HepG2 (cell line): Measurements from ENCODE around the gene RAD18. TPM values are rescaled to one million over a fixed set of nuclear protein-coding genes. Genes with fewer than 3 reads are reported as not detected.

Experiments
- ATAC-seq: fragments of 200-7000 bp; cut with Tn5 transposase; 3 replicates; pipeline ENCODE4 v1.9.1; 2020; ENCODE audit warnings: mild to moderate bottlenecking, moderate library complexity
- BruUV-seq: library from RNA; stranded (reverse); fragments of 400-500 nt; replicated peaks from 2 replicates; lab custom pipeline; 2021; lab: Mats Ljungman, UMichigan
- CTCF ChIA-PET: fragments of 300-600 bp; formaldehyde crosslinking; extraction: SDS; loops from one replicate; lab custom pipeline; 2021; ENCODE audit warnings: low total read pairs, inconsistent platforms, low intra/inter-chr PET ratio; lab: Yijun Ruan, JAX
- POLR2A ChIA-PET: fragments of 350-600 bp; sonication (Branson Sonifier 250); formaldehyde crosslinking; loops from one replicate; lab custom pipeline; 2020; ENCODE audit warnings: antibody characterized with exemption, inconsistent platforms; lab: Yijun Ruan, JAX
- DNase-seq: peaks from one replicate; pipeline ENCODE4 v3.0.0-alpha.2; 2015; ENCODE audit warnings: low spot score
- FAIRE-seq: peaks from 3 replicates; lab custom pipeline; 2011; peaks lifted over from hg19 to GRCh38; lab: Jason Lieb, UNC
- H2AFZ ChIP-seq: one replicate; pipeline ENCODE4 v1.6.1; 2011; ENCODE audit warnings: low read length, inconsistent platforms
- H3K27ac ChIP-seq: fragments of 300-600 bp; 3 replicates; pipeline ENCODE4 v1.8.0; 2011; ENCODE audit warnings: mixed run types, mild to moderate bottlenecking, mixed read lengths, low read length, inconsistent platforms; ENCODE audit not compliant: insufficient read depth; ENCODE audit errors: extremely low read length
- H3K27me3 ChIP-seq, 2 experiments: fragments of 200-600 bp in 1 of 2; 2 replicates in 1 of 2; 3 replicates in 1 of 2; pipeline versions ENCODE4 v1.6.0 to v1.8.0; 2011; ENCODE audit warnings: low read length in 2 of 2, mild to moderate bottlenecking in 2 of 2, moderate library complexity in 2 of 2, inconsistent platforms in 1 of 2; ENCODE audit not compliant: insufficient read depth in 2 of 2, control insufficient read depth in 1 of 2
- H3K36me3 ChIP-seq, 2 experiments: fragments of 200-600 bp in 1 of 2; replicated peaks in 1 of 2; 2 replicates in 1 of 2; 3 replicates in 1 of 2; pipeline versions ENCODE4 v1.5.1 to v1.8.0; 2011; ENCODE audit warnings: low read length in 2 of 2, inconsistent platforms in 1 of 2; ENCODE audit not compliant: insufficient read depth in 2 of 2, control insufficient read depth in 1 of 2
- H3K4me1 ChIP-seq: 2 replicates; pipeline ENCODE4 v1.5.1; 2012; ENCODE audit warnings: low read length, inconsistent platforms; ENCODE audit not compliant: insufficient read depth
- H3K4me2 ChIP-seq: 2 replicates; pipeline ENCODE4 v1.6.0; 2011; ENCODE audit warnings: low read depth, low read length, inconsistent platforms
- H3K4me3 ChIP-seq, 3 experiments: fragments of 200-600 bp in 1 of 3; sonication (generic), shearing (Covaris generic) in 1 of 3; replicated peaks in 1 of 3; 2 replicates each; pipeline ENCODE4 v1.5.1; 2011 to 2016; ENCODE audit warnings: low read length in 3 of 3, inconsistent platforms in 2 of 3, low read depth in 2 of 3, mild to moderate bottlenecking in 2 of 3, control low read depth in 1 of 3, mixed read lengths in 1 of 3; ENCODE audit not compliant: insufficient read depth in 1 of 3
- H3K79me2 ChIP-seq: one replicate; pipeline ENCODE4 v1.6.1; 2011; ENCODE audit warnings: low read length, inconsistent platforms; ENCODE audit not compliant: insufficient read depth
- H3K9ac ChIP-seq: 2 replicates; pipeline ENCODE4 v1.6.0; 2011; ENCODE audit warnings: mild to moderate bottlenecking, low read depth, low read length, inconsistent platforms; ENCODE audit not compliant: insufficient read depth
- H3K9me3 ChIP-seq: 2 replicates; pipeline ENCODE4 v1.5.1; 2012; ENCODE audit warnings: mild to moderate bottlenecking, low read length
- H4K20me1 ChIP-seq: 2 replicates; pipeline ENCODE4 v1.6.0; 2011; ENCODE audit warnings: inconsistent platforms, mild to moderate bottlenecking, low read length, moderate library complexity; ENCODE audit not compliant: insufficient read depth
- BRD4 ChIP-seq: sonication (generic); formaldehyde crosslinking; IDR thresholded peaks from 2 replicates; pipeline ENCODE4 v1.4.0; 2020; ENCODE audit warnings: missing genetic modification reagents
- GFI1 ChIP-seq: sonication (generic); formaldehyde crosslinking; IDR thresholded peaks from 2 replicates; pipeline ENCODE4 v1.5.0; 2020; ENCODE audit warnings: missing genetic modification reagents, mild to moderate bottlenecking, borderline replicate concordance
- KDM5B ChIP-seq: sonication (generic); formaldehyde crosslinking; IDR thresholded peaks from 2 replicates; pipeline ENCODE4 v1.4.0; 2020; ENCODE audit warnings: missing genetic modification reagents, mild to moderate bottlenecking, borderline replicate concordance
- MLLT10 ChIP-seq: sonication (generic); formaldehyde crosslinking; IDR thresholded peaks from 2 replicates; pipeline ENCODE4 v1.4.0; 2020; ENCODE audit warnings: missing genetic modification reagents
- TBX3 ChIP-seq: fragments of 450-650 bp; IDR thresholded peaks from 2 replicates; pipeline ENCODE4 v1.6.1; 2017; ENCODE audit warnings: antibody characterized with exemption, mild to moderate bottlenecking, inconsistent platforms, borderline replicate concordance
- ZNF337 ChIP-seq: sonication (generic); formaldehyde crosslinking; IDR thresholded peaks from 2 replicates; pipeline ENCODE4 v1.5.1; 2020; ENCODE audit warnings: missing genetic modification reagents, low read depth, mild to moderate bottlenecking, borderline replicate concordance
- ZNF703 ChIP-seq: sonication (generic); formaldehyde crosslinking; IDR thresholded peaks from 2 replicates; pipeline ENCODE4 v1.5.1; 2020; ENCODE audit warnings: missing genetic modification reagents, mild to moderate bottlenecking, moderate library complexity, borderline replicate concordance
- WGBS: methylation state at CpG from one replicate; pipeline ENCODE4 v1.1.6; 2017; ENCODE audit warnings: low lambda C conversion rate; 5-methylcytosine and 5-hydroxymethylcytosine counted together
- in situ Hi-C: cut with HindIII; loops from 2 replicates; pipeline ENCODE4 v1.10.0; 2017; ENCODE audit warnings: low pct_unique_long_range_greater_than_20kb; ENCODE audit not compliant: extremely low pct_ligation_motif_present
- intact Hi-C: fragments of 100-400 bp; cut with micrococcal nuclease; formaldehyde crosslinking; loops from one replicate; pipeline ENCODE4 v1.10.0; 2022; ENCODE audit not compliant: unreplicated experiment
- polyA plus RNA-seq, 8 experiments: library from polyadenylated mRNA; depleted of rRNA in 3 of 8; stranded (reverse) in 7 of 8; unstranded in 1 of 8; fragments of >200 nt; fragmentation: Illumina TruSeq in 4 of 8; extraction: Trizol in 4 of 8; gene quantifications; 2 replicates each; pipeline versions ENCODE4 v1.2.1 to v1.2.3, GENCODE V29; 2011 to 2016; ENCODE audit warnings: low read depth in 4 of 8, missing spikeins in 1 of 8, mixed read lengths in 1 of 8; ENCODE audit not compliant: insufficient read depth in 1 of 8
- total RNA-seq, 5 experiments: library from RNA; depleted of rRNA; stranded (reverse); fragments of >200 nt; fragmentation: Illumina TruSeq; extraction: Trizol; gene quantifications; 2 replicates each; pipeline ENCODE4 v1.2.3, GENCODE V29; 2016; ENCODE audit warnings: low read depth in 1 of 5
- TF ChIP-seq, protein P1 (sequence below): sonication (generic); formaldehyde crosslinking; IDR thresholded peaks from 2 replicates; pipeline ENCODE4 v1.5.1; 2020; ENCODE audit warnings: missing genetic modification reagents, mild to moderate bottlenecking, borderline replicate concordance
- TF ChIP-seq, protein P2 (sequence below): sonication (generic); formaldehyde crosslinking; IDR thresholded peaks from 2 replicates; pipeline ENCODE4 v1.8.0; 2022; ENCODE audit warnings: mild to moderate bottlenecking, missing genetic modification reagents, moderate library complexity
- TF ChIP-seq, protein P3 (sequence below): sonication (generic); formaldehyde crosslinking; IDR thresholded peaks from 2 replicates; pipeline ENCODE4 v1.4.0; 2020; ENCODE audit warnings: missing genetic modification reagents

The RAD18 gene
- total and polyA plus RNA-seq, 2 of the 13 experiments (the other 11 are each of a cell fraction or from before 2014, with no cell fraction given), result 5.9 to 20.7 TPM

DNA sequence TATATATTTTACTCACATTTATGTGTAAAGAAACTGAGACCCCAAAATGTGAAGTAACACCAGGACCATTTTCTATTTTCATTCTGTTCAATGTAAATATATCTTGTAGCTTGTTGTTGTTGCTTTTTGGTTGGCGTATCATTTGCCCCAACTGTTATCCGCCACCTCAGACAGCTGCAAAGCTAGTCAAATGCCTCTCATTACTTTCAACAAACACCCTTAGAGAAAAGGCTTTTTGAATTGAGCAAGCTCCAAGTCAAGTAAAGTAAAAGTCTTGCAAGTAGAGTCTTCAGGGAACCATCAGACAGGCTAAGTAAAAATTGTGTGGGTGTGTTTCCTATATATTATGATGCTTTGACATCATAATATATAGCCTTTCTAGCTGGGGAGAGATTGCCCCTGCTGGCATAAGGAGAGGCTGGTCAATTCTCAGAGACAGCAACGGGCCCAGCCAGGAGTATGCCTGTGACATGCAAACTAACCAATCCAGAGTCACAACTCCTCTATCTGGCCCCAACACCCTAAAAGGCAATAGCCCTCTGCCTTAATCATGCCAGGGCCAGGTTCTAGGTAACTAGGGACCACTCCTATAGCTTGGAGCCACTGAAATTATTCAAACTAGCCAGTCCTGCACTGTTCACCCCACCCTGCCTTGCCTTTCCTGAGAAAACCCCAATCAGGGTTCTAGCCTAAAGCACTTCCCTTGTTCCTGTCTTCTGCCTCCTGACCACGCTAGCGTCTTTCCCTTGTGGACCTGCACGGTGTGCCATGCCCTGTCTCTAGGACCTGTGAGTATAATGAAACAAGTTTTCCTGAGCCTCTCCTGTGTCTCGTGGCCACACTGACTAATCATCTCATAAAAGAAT, 75.6 kb downstream of the RAD18 start:
- H4K20me1 ChIP-seq, result no peaks in the 10 kb centered on the region
- no peaks in the 10 kb centered on the region for H3K4me1 ChIP-seq
- no TSS peak for BruUV-seq
- no peaks in the 10 kb centered on the region for H3K79me2 ChIP-seq
- DNase-seq (no peak), FAIRE-seq (no peak), ATAC-seq (no peak)
- ChIA-PET CTCF (no interaction called here), POLR2A (no interaction called here)
- TF ChIP-seq BRD4 (CRISPR knock-in tag) (no peak), ZNF703 (CRISPR knock-in tag) (no peak)
- TF ChIP-seq, protein P1, sequence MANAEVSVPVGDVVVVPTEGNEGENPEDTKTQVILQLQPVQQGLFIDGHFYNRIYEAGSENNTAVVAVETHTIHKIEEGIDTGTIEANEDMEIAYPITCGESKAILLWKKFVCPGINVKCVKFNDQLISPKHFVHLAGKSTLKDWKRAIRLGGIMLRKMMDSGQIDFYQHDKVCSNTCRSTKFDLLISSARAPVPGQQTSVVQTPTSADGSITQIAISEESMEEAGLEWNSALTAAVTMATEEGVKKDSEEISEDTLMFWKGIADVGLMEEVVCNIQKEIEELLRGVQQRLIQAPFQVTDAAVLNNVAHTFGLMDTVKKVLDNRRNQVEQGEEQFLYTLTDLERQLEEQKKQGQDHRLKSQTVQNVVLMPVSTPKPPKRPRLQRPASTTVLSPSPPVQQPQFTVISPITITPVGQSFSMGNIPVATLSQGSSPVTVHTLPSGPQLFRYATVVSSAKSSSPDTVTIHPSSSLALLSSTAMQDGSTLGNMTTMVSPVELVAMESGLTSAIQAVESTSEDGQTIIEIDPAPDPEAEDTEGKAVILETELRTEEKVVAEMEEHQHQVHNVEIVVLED (CRISPR knock-in tag), result no peak
- in situ Hi-C loops, result no loop called here
- H3K27me3 ChIP-seq, result no peaks in the 10 kb centered on the region
- intact Hi-C loops, result no loop called here
- peaks cover 3 to 26% of the 10 kb centered on the region in 2 experiments; a peak in 3 of 5 replicates for H3K36me3 ChIP-seq
- no peak overlapping the region for H3K4me3 ChIP-seq
- H3K9ac ChIP-seq, result no peak overlapping the region
- no peaks in the 10 kb centered on the region for H3K9me3 ChIP-seq
- no peak overlapping the region for H3K4me2 ChIP-seq
- no peak overlapping the region for H3K27ac ChIP-seq
- no peak overlapping the region for H2AFZ ChIP-seq
- WGBS, result 91% methylated on average over 7 of the region's 7 CpGs

DNA sequence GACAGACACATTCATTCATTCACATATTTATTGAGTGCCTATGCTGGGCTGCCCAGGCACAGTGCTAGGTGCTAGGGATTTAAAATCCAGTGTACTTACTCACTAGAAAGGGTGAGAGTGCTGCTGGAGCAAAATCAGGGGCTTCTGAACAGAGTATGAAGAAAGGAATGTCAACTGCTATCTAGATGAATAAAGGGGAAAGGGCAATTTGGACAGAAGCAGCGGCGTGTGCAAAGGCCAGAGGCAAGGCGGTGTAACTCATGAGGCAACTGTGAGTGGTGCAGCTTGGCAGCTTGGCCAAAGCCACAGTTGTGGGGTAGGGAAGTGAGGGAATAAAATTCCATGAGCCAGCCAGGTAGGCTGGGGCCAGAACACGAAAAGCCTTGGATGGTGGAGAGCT, 76.7 kb downstream of the RAD18 start:
- in situ Hi-C loops, result no loop called here
- intact Hi-C loops, result no loop called here
- CTCF ChIA-PET, result no interaction called here
- TF ChIP-seq, protein P2, sequence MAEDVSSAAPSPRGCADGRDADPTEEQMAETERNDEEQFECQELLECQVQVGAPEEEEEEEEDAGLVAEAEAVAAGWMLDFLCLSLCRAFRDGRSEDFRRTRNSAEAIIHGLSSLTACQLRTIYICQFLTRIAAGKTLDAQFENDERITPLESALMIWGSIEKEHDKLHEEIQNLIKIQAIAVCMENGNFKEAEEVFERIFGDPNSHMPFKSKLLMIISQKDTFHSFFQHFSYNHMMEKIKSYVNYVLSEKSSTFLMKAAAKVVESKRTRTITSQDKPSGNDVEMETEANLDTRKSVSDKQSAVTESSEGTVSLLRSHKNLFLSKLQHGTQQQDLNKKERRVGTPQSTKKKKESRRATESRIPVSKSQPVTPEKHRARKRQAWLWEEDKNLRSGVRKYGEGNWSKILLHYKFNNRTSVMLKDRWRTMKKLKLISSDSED, result no peak
- no peak for TF ChIP-seq MLLT10 (CRISPR knock-in tag)
- no peak for TF ChIP-seq GFI1 (CRISPR knock-in tag)
- TF ChIP-seq, protein P3, sequence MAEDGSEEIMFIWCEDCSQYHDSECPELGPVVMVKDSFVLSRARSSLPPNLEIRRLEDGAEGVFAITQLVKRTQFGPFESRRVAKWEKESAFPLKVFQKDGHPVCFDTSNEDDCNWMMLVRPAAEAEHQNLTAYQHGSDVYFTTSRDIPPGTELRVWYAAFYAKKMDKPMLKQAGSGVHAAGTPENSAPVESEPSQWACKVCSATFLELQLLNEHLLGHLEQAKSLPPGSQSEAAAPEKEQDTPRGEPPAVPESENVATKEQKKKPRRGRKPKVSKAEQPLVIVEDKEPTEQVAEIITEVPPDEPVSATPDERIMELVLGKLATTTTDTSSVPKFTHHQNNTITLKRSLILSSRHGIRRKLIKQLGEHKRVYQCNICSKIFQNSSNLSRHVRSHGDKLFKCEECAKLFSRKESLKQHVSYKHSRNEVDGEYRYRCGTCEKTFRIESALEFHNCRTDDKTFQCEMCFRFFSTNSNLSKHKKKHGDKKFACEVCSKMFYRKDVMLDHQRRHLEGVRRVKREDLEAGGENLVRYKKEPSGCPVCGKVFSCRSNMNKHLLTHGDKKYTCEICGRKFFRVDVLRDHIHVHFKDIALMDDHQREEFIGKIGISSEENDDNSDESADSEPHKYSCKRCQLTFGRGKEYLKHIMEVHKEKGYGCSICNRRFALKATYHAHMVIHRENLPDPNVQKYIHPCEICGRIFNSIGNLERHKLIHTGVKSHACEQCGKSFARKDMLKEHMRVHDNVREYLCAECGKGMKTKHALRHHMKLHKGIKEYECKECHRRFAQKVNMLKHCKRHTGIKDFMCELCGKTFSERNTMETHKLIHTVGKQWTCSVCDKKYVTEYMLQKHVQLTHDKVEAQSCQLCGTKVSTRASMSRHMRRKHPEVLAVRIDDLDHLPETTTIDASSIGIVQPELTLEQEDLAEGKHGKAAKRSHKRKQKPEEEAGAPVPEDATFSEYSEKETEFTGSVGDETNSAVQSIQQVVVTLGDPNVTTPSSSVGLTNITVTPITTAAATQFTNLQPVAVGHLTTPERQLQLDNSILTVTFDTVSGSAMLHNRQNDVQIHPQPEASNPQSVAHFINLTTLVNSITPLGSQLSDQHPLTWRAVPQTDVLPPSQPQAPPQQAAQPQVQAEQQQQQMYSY (CRISPR knock-in tag), result no peak
- TF ChIP-seq KDM5B (CRISPR knock-in tag), result no peak
- no peak for TF ChIP-seq ZNF337 (CRISPR knock-in tag)
- no peak for TF ChIP-seq TBX3

More for the DNA sequence above, 76.7 kb downstream of the RAD18 start:
- no peak overlapping the region for H3K27ac ChIP-seq
- BruUV-seq, result no TSS peak
- H3K4me1 ChIP-seq, result no peaks in the 10 kb centered on the region
- peaks cover 4 to 26% of the 10 kb centered on the region in 2 experiments; a peak in 3 of 5 replicates for H3K36me3 ChIP-seq
- H4K20me1 ChIP-seq, result no peaks in the 10 kb centered on the region
- DNase-seq (no peak), ATAC-seq (no peak), FAIRE-seq (no peak)
- H3K9ac ChIP-seq, result no peak overlapping the region
- H2AFZ ChIP-seq, result no peak overlapping the region
- H3K4me2 ChIP-seq, result no peak overlapping the region
- H3K27me3 ChIP-seq, result no peaks in the 10 kb centered on the region
- no peaks in the 10 kb centered on the region for H3K9me3 ChIP-seq
- 82% methylated on average over 4 of the region's 4 CpGs for WGBS
- H3K4me3 ChIP-seq, result no peak overlapping the region
- no peaks in the 10 kb centered on the region for H3K79me2 ChIP-seq
- POLR2A ChIA-PET, result no interaction called here
